Natural killer cell (primary cell): ENCODE results near the gene ZFAND3. TPM values are rescaled to one million over a fixed set of nuclear protein-coding genes. Genes with fewer than 3 reads are reported as not detected.

ENCODE experiments used
- ATAC-seq, 3 donors: fragments of 150-1000 bp in 2 of 3; fragments of 200-7000 bp in 1 of 3; cut with Tn5 transposase; 1 replicate in 1 of 3; 2 replicates in 2 of 3; pipeline ENCODE4 v1.10.0; 2021; ENCODE audit warnings: mild to moderate bottlenecking in 2 of 3, moderate library complexity in 2 of 3
- DNase-seq, 2 donors: peaks; one replicate each; pipeline versions ENCODE4 v3.0.0 to v3.0.0-alpha.2; 2013 to 2021; ENCODE audit warnings: mixed read lengths in 1 of 2
- H3K27ac ChIP-seq: one replicate; pipeline ENCODE4 v1.5.1; 2013; ENCODE audit warnings: mild to moderate bottlenecking, low read length
- H3K27me3 ChIP-seq: one replicate; pipeline ENCODE4 v1.6.1; 2013; ENCODE audit warnings: low read length; ENCODE audit not compliant: control insufficient read depth, insufficient read depth
- H3K36me3 ChIP-seq: one replicate; pipeline ENCODE4 v1.6.1; 2013; ENCODE audit warnings: low read length; ENCODE audit not compliant: control insufficient read depth, insufficient read depth
- H3K4me1 ChIP-seq: one replicate; pipeline ENCODE4 v1.6.1; 2013; ENCODE audit warnings: low read length; ENCODE audit not compliant: control insufficient read depth, insufficient read depth
- H3K4me3 ChIP-seq: one replicate; pipeline ENCODE4 v1.5.1; 2013; ENCODE audit warnings: low read length
- H3K9me3 ChIP-seq: one replicate; pipeline ENCODE4 v1.6.1; 2013; ENCODE audit warnings: low read length; ENCODE audit not compliant: control insufficient read depth, insufficient read depth
- H3K27ac Mint-ChIP-seq, 2 donors: one replicate each; pipeline ENCODE4 v1.8.0; 2022; ENCODE audit warnings: mild to moderate bottlenecking in 2 of 2, mixed read lengths in 2 of 2, moderate library complexity in 1 of 2
- H3K27me3 Mint-ChIP-seq, 2 donors: one replicate each; pipeline ENCODE4 v1.8.0; 2022; ENCODE audit warnings: low read depth in 2 of 2, mixed read lengths in 2 of 2
- H3K36me3 Mint-ChIP-seq: one replicate; pipeline ENCODE4 v1.8.0; 2022; ENCODE audit warnings: mixed read lengths
- H3K4me1 Mint-ChIP-seq, 2 donors: one replicate each; pipeline ENCODE4 v1.8.0; 2022; ENCODE audit warnings: mixed read lengths in 2 of 2
- H3K4me3 Mint-ChIP-seq: one replicate; pipeline ENCODE4 v1.8.0; 2022; ENCODE audit warnings: mild to moderate bottlenecking, moderate library complexity, mixed read lengths
- H3K9me3 Mint-ChIP-seq, 2 donors: one replicate each; pipeline ENCODE4 v1.8.0; 2022; ENCODE audit warnings: mixed read lengths in 2 of 2
- WGBS: methylation state at CpG from one replicate; pipeline ENCODE4 v1.1.7; 2013; ENCODE audit warnings: missing lambda C conversion rate; ENCODE audit not compliant: insufficient coverage; 5-methylcytosine and 5-hydroxymethylcytosine counted together
- intact Hi-C: fragments of 100-400 bp; cut with micrococcal nuclease; formaldehyde crosslinking; loops from one replicate; pipeline ENCODE4 v1.14.2; 2022
- total RNA-seq, 4 donors: library from RNA; stranded (reverse); fragments of 120-200 nt in 1 of 4; gene quantifications; one replicate each; pipeline versions ENCODE4 v1.2.3 to v1.2.4, GENCODE V29; 2013 to 2022
- TF ChIP-seq, protein P1 (sequence below): fragments of 200-600 bp; IDR thresholded peaks from one replicate; pipeline ENCODE4 v1.8.0; 2022; ENCODE audit warnings: antibody characterized with exemption

ZFAND3 gene
- total RNA-seq, 3 donors from 2014 or later (not counting 1 experiment from before 2014, with no cell fraction given) = 87.7 to 97.4 (median 90.1) TPM

DNA sequence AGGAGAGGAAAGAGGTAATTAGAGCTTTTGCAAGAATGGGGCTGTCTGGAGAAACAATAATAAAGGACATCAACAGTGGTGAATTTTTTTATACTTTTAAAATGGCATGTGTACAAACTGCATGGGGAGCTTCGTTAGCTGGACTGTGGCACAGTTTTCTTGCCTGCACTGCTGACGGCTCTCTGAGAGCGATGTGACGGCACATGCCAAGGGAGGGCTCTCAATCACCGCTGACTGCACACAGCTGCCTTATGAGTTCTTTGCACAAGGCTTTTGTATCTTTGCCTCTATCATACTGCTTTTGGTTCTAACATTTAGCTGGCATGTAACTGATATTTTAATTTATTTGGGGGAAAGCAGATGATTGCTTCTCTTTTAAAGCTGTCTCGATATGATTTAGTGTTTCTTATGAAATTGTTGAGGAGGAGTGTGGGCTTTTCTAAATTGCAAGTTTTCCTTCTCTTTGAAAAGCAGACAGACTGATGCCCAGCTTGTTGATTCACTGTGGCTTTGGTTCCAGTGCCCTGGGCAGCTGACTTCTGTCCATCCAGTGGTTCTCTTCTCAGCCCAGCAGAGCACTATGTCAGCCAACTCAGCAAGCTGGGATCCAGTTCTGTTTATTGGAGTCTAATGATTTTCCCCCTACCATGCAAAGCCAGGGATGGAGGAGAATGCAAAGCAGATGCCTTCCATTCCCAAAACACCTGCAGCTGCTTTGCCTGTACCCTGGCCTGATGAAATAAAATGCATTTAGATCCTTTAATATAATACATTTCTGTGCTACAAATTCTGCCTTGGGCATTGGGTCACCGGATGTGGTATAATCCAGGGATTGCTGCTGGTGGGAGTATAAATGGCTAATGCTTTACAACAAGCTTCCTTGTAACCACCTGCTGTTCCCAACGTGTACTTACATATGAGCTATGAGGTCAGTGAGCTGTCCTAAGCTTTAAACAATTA, 323.9 kb downstream of the ZFAND3 start:
- Mint-ChIP-seq H3K27ac (no peak overlapping the region), H3K4me3 (no peak overlapping the region), H3K4me1 (peaks cover 56 to 73% of the 10 kb centered on the region in 2 donors), H3K27me3 (no peaks in the 10 kb centered on the region), H3K9me3 (no peaks in the 10 kb centered on the region), H3K36me3 (no peaks in the 10 kb centered on the region)
- H3K36me3 ChIP-seq = peaks cover 2% of the 10 kb centered on the region
- no peak overlapping the region for H3K4me3 ChIP-seq
- no peaks in the 10 kb centered on the region for H3K27me3 ChIP-seq
- 98% methylated on average over 6 of the region's 8 CpGs for WGBS
- ATAC-seq (no peak), DNase-seq (no peak)
- H3K9me3 ChIP-seq = no peaks in the 10 kb centered on the region
- no peaks in the 10 kb centered on the region for H3K4me1 ChIP-seq
- H3K27ac ChIP-seq = no peak overlapping the region
- TF ChIP-seq, protein P1, sequence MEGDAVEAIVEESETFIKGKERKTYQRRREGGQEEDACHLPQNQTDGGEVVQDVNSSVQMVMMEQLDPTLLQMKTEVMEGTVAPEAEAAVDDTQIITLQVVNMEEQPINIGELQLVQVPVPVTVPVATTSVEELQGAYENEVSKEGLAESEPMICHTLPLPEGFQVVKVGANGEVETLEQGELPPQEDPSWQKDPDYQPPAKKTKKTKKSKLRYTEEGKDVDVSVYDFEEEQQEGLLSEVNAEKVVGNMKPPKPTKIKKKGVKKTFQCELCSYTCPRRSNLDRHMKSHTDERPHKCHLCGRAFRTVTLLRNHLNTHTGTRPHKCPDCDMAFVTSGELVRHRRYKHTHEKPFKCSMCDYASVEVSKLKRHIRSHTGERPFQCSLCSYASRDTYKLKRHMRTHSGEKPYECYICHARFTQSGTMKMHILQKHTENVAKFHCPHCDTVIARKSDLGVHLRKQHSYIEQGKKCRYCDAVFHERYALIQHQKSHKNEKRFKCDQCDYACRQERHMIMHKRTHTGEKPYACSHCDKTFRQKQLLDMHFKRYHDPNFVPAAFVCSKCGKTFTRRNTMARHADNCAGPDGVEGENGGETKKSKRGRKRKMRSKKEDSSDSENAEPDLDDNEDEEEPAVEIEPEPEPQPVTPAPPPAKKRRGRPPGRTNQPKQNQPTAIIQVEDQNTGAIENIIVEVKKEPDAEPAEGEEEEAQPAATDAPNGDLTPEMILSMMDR = no peak
- intact Hi-C loops = no loop called here

DNA sequence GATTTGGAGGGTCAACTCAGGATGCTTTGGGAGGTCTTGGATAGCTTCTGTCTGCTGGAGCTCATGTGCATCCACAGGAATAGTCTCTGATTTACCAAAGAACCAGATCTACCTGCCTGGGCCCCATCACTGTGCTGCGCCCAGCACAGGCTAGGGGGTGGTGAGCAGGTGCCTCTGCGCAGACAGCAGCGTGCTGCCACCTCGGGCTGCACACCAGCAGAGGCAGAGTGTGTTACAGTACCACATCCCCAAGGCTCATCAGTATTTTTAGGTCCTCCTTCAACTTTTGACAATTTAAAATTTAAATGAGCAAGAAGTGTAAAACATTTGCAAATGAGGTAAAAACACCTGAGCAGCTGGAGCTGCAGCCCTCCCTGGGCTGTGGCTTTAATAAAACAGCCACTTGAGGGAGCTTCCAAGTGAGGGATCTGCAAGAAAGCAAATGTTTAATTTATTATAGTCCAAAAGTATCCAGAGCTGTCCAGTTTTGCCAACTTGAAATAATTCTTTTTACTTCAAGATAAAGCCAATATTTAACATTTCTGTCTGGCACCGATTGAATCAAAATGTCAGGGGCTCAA, 324.9 kb downstream of the ZFAND3 start:
- TF ChIP-seq, protein P1 = no peak
- no peak for DNase-seq
- Histone ChIP-seq H3K27me3 (no peaks in the 10 kb centered on the region), H3K4me1 (no peaks in the 10 kb centered on the region), H3K9me3 (no peaks in the 10 kb centered on the region), H3K4me3 (no peak overlapping the region), H3K36me3 (peaks cover 4% of the 10 kb centered on the region), H3K27ac (no peak overlapping the region)
- H3K9me3 Mint-ChIP-seq = no peaks in the 10 kb centered on the region
- no peak for ATAC-seq
- no peaks in the 10 kb centered on the region for H3K36me3 Mint-ChIP-seq
- 100% methylated on average over 5 of the region's 5 CpGs for WGBS
- intact Hi-C loops = no loop called here
- H3K4me3 Mint-ChIP-seq = no peak overlapping the region
- H3K4me1 Mint-ChIP-seq = peaks cover 56 to 68% of the 10 kb centered on the region in 2 donors
- no peaks in the 10 kb centered on the region for H3K27me3 Mint-ChIP-seq
- no peak overlapping the region for H3K27ac Mint-ChIP-seq

DNA sequence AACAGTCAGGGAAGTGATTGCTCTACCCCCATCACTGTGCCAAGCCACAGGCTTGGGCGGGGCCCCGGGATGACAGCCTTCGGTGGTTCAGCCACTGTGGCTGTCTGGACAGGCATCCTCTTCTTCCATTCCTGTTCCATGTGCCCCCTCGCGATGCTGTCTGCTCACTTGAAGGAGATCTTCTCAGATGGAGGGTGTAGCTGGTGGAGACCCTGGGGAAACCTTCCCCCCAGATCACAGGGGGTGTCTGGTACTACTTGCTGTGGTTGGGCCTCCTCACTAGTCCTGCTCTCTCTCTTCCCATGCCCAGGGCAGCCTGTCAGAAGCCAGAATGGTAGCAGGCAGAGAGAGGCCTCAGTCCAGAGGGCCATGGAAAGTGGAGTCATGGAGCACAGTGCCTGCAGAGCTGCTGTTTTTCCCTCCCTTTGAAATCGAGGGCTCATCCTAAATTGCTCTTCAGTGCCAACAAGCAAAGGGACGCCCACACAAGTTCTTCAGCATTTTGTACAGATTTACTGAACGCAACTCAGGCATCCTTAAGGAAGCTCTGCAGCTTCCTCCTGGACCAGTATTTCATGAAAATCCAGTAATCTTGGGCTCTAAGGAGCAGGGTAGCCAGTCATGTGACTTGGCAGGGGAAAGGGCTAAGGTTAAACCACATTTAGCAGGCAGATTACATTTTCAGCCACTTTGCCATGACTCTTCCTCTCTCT, 326.6 kb downstream of the ZFAND3 start:
- WGBS = 89% methylated on average over 6 of the region's 8 CpGs
- Histone ChIP-seq H3K9me3 (no peaks in the 10 kb centered on the region), H3K27ac (no peak overlapping the region), H3K36me3 (peaks cover 7% of the 10 kb centered on the region), H3K27me3 (no peaks in the 10 kb centered on the region), H3K4me3 (no peak overlapping the region), H3K4me1 (no peaks in the 10 kb centered on the region)
- Mint-ChIP-seq H3K27ac (peak overlapping the region; percentile 4 to 41), H3K36me3 (no peaks in the 10 kb centered on the region), H3K9me3 (no peaks in the 10 kb centered on the region), H3K4me1 (peaks cover 58 to 69% of the 10 kb centered on the region in 2 donors), H3K4me3 (no peak overlapping the region), H3K27me3 (no peaks in the 10 kb centered on the region)
- intact Hi-C loops = no loop called here
- no peak for ATAC-seq
- TF ChIP-seq, protein P1 = no peak
- no peak for DNase-seq
